A549 (cell line): ENCODE data around the gene TNS1. TPM values are rescaled to one million over a fixed set of nuclear protein-coding genes. Genes with fewer than 3 reads are reported as not detected.

Experiments used
- ATAC-seq, 2 experiments: fragments of 200-7000 bp in 1 of 2; fragments of >200 bp in 1 of 2; cut with Nextera tagmentation in 1 of 2; cut with Tn5 transposase in 1 of 2; 3 replicates each; pipeline versions ENCODE4 v1.8.0 to v1.9.1; 2018 to 2020; ENCODE audit warnings: mild to moderate bottlenecking in 1 of 2, moderate library complexity in 1 of 2
- CTCF ChIA-PET: fragments of 300-600 bp; sonication (Branson Sonifier 250); formaldehyde crosslinking; extraction: SDS; loops from one replicate; lab custom pipeline; 2021; ENCODE audit warnings: antibody characterized with exemption, inconsistent platforms; lab: Yijun Ruan, JAX
- POLR2A ChIA-PET: fragments of 350-600 bp; formaldehyde crosslinking; extraction: SDS; loops from one replicate; lab custom pipeline; 2021; ENCODE audit warnings: antibody characterized with exemption, inconsistent platforms; lab: Yijun Ruan, JAX
- DNase-seq, 2 experiments: peaks; one replicate each; pipeline versions ENCODE4 v3.0.0 to v3.0.0-alpha.2; 2011 to 2016; ENCODE audit warnings: low read depth in 1 of 2, low spot score in 1 of 2
- FAIRE-seq: peaks from 2 replicates; lab custom pipeline; 2011; peaks lifted over from hg19 to GRCh38; lab: Jason Lieb, UNC
- H3K27ac ChIP-seq, 2 experiments: fragments of >200 bp; sonication (Bioruptor Twin); formaldehyde crosslinking; 3 replicates each; pipeline ENCODE4 v1.5.1; 2016 to 2017
- H3K4me1 ChIP-seq: fragments of >200 bp; sonication (Bioruptor Twin); formaldehyde crosslinking; 3 replicates; pipeline ENCODE4 v1.6.1; 2016
- H3K4me2 ChIP-seq: fragments of >200 bp; sonication (Bioruptor Twin); formaldehyde crosslinking; 3 replicates; pipeline ENCODE4 v1.6.1; 2016
- H3K4me3 ChIP-seq: fragments of >200 bp; sonication (Bioruptor Twin); formaldehyde crosslinking; 3 replicates; pipeline ENCODE4 v1.5.1; 2016
- H3K9me3 ChIP-seq: fragments of >200 bp; sonication (Bioruptor Twin); formaldehyde crosslinking; 3 replicates; pipeline ENCODE4 v1.6.1; 2016
- CHD2 ChIP-seq: fragments of 150-350 bp; IDR thresholded peaks from 2 replicates; pipeline ENCODE4 v1.6.1; 2014; ENCODE audit warnings: low read length; ENCODE audit not compliant: partially characterized antibody
- EP300 ChIP-seq, 2 experiments: fragments of >200 bp; sonication (Bioruptor Twin); formaldehyde crosslinking; IDR thresholded peaks; 2 replicates in 1 of 2; 3 replicates in 1 of 2; pipeline ENCODE4 v1.6.1; 2016 to 2017
- ESRRA ChIP-seq: fragments of 150-350 bp; IDR thresholded peaks from 2 replicates; pipeline ENCODE4 v1.6.1; 2014; ENCODE audit warnings: mild to moderate bottlenecking, low read length, borderline replicate concordance
- FOXS1 ChIP-seq: fragments of 250-450 bp; sonication (Bioruptor Pico); IDR thresholded peaks from 2 replicates; pipeline ENCODE4 v1.5.0; 2020; ENCODE audit warnings: mild to moderate bottlenecking, moderate library complexity
- HDAC2 ChIP-seq: fragments of 200-600 bp; sonication (generic); IDR thresholded peaks from 2 replicates; pipeline ENCODE4 v1.6.1; 2016
- HEYL ChIP-seq: fragments of 250-450 bp; sonication (Bioruptor Pico); IDR thresholded peaks from 2 replicates; pipeline ENCODE4 v1.8.0; 2021; ENCODE audit warnings: mild to moderate bottlenecking, moderate library complexity
- HOXB13 ChIP-seq: fragments of 250-450 bp; sonication (Bioruptor Pico); IDR thresholded peaks from 2 replicates; pipeline ENCODE4 v1.5.0; 2020; ENCODE audit warnings: low read depth, mild to moderate bottlenecking, moderate library complexity
- KDM1A ChIP-seq: fragments of 200-600 bp; sonication (generic); IDR thresholded peaks from 2 replicates; pipeline ENCODE4 v1.6.1; 2016; ENCODE audit warnings: low read depth, mild to moderate bottlenecking
- MAFK ChIP-seq: fragments of 450-650 bp; IDR thresholded peaks from 2 replicates; pipeline ENCODE4 v1.6.1; 2014; ENCODE audit not compliant: partially characterized antibody
- NFE2L2 ChIP-seq: fragments of 150-350 bp; conservative IDR thresholded peaks from 2 replicates; pipeline ENCODE4 v1.6.1; 2014; ENCODE audit warnings: low read length
- PHF8 ChIP-seq: fragments of 200-600 bp; sonication (generic); IDR thresholded peaks from 2 replicates; pipeline ENCODE4 v1.6.1; 2016; ENCODE audit warnings: low read depth, mild to moderate bottlenecking, antibody characterized with exemption, moderate library complexity, borderline replicate concordance
- RFX5 ChIP-seq: fragments of 450-650 bp; IDR thresholded peaks from 2 replicates; pipeline ENCODE4 v1.7.1; 2014; ENCODE audit warnings: antibody characterized with exemption, mild to moderate bottlenecking, moderate library complexity
- ZC3H11A ChIP-seq: fragments of 450-650 bp; IDR thresholded peaks from 2 replicates; pipeline ENCODE4 v1.6.1; 2014; ENCODE audit warnings: antibody characterized with exemption, mild to moderate bottlenecking
- WGBS: methylation state at CpG from one replicate; pipeline ENCODE4 v1.1.6; 2017; ENCODE audit errors: missing lambda C conversion rate; 5-methylcytosine and 5-hydroxymethylcytosine counted together
- polyA plus RNA-seq, 4 experiments: library from polyadenylated mRNA; depleted of rRNA in 3 of 4; stranded (reverse); fragments of >200 nt; fragmentation: RNase III in 1 of 4; extraction: RNeasy Plus Mini Kit Qiagen cat#74134 plus additional on column Dnase treatment in 1 of 4; gene quantifications; 2 replicates in 3 of 4; 3 replicates in 1 of 4; pipeline ENCODE4 v1.2.3, GENCODE V29; 2011 to 2017
- TF ChIP-seq, protein P1 (sequence below): IDR thresholded peaks from 2 replicates; pipeline ENCODE4 v1.6.1; 2012; ENCODE audit warnings: low read depth, borderline replicate concordance
- TF ChIP-seq, protein P2 (sequence below): fragments of 250-450 bp; sonication (Bioruptor Pico); IDR thresholded peaks from 2 replicates; pipeline ENCODE4 v1.5.0; 2021; ENCODE audit warnings: mild to moderate bottlenecking, moderate library complexity, borderline replicate concordance
- TF ChIP-seq, protein P3 (sequence below): fragments of >200 bp; sonication (Bioruptor Twin); formaldehyde crosslinking; IDR thresholded peaks from 2 replicates; pipeline ENCODE4 v1.6.1; 2016
- TF ChIP-seq, protein P4 (sequence below): fragments of 200-600 bp; sonication (generic); IDR thresholded peaks from 2 replicates; pipeline ENCODE4 v1.6.1; 2016; ENCODE audit warnings: antibody characterized with exemption, mild to moderate bottlenecking, moderate library complexity
- TF ChIP-seq, protein P5 (sequence below): fragments of >200 bp; sonication (Bioruptor Twin); formaldehyde crosslinking; IDR thresholded peaks from 3 replicates; pipeline ENCODE4 v1.6.1; 2016

Gene TNS1
- polyA plus RNA-seq, 2 of the 4 experiments (the other 2 are of a cell fraction): 4.9 to 10.6 TPM

DNA sequence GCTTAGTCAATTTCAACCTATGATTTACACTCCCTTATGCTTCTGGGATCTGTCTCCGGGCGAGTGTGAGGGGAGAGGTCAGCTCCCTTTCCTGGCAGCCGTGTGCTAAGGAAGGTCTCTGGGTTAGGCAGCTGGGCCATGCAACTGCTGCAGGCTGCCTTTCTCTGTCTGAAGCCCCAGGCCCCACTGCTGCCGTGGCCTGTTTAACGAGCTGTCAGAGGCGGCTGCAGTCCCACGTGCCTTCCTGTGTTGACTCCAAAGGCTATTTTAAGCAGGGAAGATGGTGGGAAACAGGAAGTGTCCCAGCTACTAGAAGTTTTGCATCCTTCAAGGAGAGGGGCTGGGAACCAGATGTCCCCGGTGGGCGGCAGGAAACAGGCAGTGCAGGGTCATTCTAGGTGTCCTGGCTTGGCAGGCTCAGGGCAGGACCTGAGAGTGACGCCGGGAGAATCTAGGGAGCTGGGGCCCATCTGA lies 186.4 kb downstream of the TNS1 start:
- FAIRE-seq: no peak
- H3K27ac ChIP-seq: no peak overlapping the region
- ATAC-seq: no peak
- no peak overlapping the region for H3K4me2 ChIP-seq
- no peaks in the 10 kb centered on the region for H3K4me1 ChIP-seq
- no peak for TF ChIP-seq HEYL (CRISPR knock-in tag)
- TF ChIP-seq HDAC2: no peak
- TF ChIP-seq, protein P1, sequence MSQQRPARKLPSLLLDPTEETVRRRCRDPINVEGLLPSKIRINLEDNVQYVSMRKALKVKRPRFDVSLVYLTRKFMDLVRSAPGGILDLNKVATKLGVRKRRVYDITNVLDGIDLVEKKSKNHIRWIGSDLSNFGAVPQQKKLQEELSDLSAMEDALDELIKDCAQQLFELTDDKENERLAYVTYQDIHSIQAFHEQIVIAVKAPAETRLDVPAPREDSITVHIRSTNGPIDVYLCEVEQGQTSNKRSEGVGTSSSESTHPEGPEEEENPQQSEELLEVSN: no peak
- TF ChIP-seq, protein P2, sequence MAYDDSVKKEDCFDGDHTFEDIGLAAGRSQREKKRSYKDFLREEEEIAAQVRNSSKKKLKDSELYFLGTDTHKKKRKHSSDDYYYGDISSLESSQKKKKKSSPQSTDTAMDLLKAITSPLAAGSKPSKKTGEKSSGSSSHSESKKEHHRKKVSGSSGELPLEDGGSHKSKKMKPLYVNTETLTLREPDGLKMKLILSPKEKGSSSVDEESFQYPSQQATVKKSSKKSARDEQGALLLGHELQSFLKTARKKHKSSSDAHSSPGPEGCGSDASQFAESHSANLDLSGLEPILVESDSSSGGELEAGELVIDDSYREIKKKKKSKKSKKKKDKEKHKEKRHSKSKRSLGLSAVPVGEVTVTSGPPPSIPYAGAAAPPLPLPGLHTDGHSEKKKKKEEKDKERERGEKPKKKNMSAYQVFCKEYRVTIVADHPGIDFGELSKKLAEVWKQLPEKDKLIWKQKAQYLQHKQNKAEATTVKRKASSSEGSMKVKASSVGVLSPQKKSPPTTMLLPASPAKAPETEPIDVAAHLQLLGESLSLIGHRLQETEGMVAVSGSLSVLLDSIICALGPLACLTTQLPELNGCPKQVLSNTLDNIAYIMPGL (CRISPR knock-in tag): no peak
- TF ChIP-seq, protein P3, sequence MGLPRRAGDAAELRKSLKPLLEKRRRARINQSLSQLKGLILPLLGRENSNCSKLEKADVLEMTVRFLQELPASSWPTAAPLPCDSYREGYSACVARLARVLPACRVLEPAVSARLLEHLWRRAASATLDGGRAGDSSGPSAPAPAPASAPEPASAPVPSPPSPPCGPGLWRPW: no peak
- no peak for TF ChIP-seq MAFK
- no peak for TF ChIP-seq ESRRA
- TF ChIP-seq, protein P4, sequence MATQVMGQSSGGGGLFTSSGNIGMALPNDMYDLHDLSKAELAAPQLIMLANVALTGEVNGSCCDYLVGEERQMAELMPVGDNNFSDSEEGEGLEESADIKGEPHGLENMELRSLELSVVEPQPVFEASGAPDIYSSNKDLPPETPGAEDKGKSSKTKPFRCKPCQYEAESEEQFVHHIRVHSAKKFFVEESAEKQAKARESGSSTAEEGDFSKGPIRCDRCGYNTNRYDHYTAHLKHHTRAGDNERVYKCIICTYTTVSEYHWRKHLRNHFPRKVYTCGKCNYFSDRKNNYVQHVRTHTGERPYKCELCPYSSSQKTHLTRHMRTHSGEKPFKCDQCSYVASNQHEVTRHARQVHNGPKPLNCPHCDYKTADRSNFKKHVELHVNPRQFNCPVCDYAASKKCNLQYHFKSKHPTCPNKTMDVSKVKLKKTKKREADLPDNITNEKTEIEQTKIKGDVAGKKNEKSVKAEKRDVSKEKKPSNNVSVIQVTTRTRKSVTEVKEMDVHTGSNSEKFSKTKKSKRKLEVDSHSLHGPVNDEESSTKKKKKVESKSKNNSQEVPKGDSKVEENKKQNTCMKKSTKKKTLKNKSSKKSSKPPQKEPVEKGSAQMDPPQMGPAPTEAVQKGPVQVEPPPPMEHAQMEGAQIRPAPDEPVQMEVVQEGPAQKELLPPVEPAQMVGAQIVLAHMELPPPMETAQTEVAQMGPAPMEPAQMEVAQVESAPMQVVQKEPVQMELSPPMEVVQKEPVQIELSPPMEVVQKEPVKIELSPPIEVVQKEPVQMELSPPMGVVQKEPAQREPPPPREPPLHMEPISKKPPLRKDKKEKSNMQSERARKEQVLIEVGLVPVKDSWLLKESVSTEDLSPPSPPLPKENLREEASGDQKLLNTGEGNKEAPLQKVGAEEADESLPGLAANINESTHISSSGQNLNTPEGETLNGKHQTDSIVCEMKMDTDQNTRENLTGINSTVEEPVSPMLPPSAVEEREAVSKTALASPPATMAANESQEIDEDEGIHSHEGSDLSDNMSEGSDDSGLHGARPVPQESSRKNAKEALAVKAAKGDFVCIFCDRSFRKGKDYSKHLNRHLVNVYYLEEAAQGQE: no peak
- no peak for TF ChIP-seq EP300 (IDR thresholded peaks at IDR 0.05)
- TF ChIP-seq PHF8: no peak
- DNase-seq: no peak
- ChIA-PET POLR2A (no interaction called here), CTCF (interaction anchor here (0.5 to 2.5 kb wide), 3 partner anchors 27 to 1380 kb away, joined by 3 to 8 read pairs (median 4); no protein-coding TSS in a partner anchor)
- 70% methylated on average over 11 of the region's 11 CpGs for WGBS
- H3K4me3 ChIP-seq: no peak overlapping the region
- H3K9me3 ChIP-seq: no peaks in the 10 kb centered on the region

DNA sequence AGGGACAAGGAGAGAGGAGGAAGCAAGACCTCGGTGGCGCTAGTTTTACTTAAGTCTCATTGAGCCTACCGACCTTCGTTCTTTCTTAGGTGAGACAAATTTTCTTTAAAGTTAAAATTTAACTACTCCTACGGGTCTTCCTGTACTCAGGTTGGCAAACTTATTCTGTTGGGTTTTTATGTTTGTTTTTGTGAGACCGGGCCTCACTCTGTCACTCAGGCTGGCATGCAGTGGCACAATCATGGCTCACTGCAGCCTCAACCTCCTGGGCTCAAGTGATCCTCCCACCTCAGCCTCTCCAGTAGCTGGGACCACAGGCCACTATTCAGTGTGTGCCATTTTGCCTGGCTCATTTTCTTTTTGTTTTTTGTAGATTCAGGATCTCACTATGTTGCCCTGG lies 189.0 kb downstream of the TNS1 start:
- DNase-seq: no peak
- POLR2A ChIA-PET: no interaction called here
- ATAC-seq: no peak
- TF ChIP-seq HOXB13 (CRISPR knock-in tag) (no peak), CHD2 (no peak), NFE2L2 (no peak), ZC3H11A (no peak), RFX5 (no peak), FOXS1 (CRISPR knock-in tag) (no peak), KDM1A (no peak), EP300 (IDR thresholded peaks at IDR 0.05) (no peak)
- TF ChIP-seq, protein P5, sequence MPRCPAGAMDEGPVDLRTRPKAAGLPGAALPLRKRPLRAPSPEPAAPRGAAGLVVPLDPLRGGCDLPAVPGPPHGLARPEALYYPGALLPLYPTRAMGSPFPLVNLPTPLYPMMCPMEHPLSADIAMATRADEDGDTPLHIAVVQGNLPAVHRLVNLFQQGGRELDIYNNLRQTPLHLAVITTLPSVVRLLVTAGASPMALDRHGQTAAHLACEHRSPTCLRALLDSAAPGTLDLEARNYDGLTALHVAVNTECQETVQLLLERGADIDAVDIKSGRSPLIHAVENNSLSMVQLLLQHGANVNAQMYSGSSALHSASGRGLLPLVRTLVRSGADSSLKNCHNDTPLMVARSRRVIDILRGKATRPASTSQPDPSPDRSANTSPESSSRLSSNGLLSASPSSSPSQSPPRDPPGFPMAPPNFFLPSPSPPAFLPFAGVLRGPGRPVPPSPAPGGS: no peak
- TF ChIP-seq, all 56 proteins: peak for 0
- Histone ChIP-seq H3K4me1 (no peaks in the 10 kb centered on the region), H3K4me3 (no peak overlapping the region), H3K4me2 (no peak overlapping the region), H3K27ac (no peak overlapping the region), H3K9me3 (no peaks in the 10 kb centered on the region)
- FAIRE-seq: no peak
- CTCF ChIA-PET: no interaction called here
- WGBS: 78% methylated on average over 6 of the region's 6 CpGs
